ENCODE measurements around the gene PARN.
"Not testable (repeated sequence)": the region's sequence is repeated elsewhere in the genome, so short reads cannot be mapped to it uniquely, and the experiment has no call there.

The PARN gene

GRCh38 chr16:14548933-14549788, 80.9 kb downstream of the PARN start (continued):
- TF ChIP-seq ZNF565 (CRISPR knock-in tag; conservative IDR thresholded peaks at IDR 0.05; ENCODE audit: low read depth) (no peak), ARNTL (CRISPR knock-in tag; IDR thresholded peaks at IDR 0.05; ENCODE audit: borderline replicate concordance, low read depth) (no peak), ZC3H10 (CRISPR knock-in tag; IDR thresholded peaks at IDR 0.05) (no peak), TCF4 (CRISPR knock-in tag; IDR thresholded peaks at IDR 0.05; ENCODE audit: borderline replicate concordance) (no peak)

GRCh38 chr16:14545346-14545884, 84.6 kb downstream of the PARN start:
- ATAC-seq = no peak
- TF ChIP-seq ZFP3 (CRISPR knock-in tag; IDR thresholded peaks at IDR 0.05) (no peak), ZFP30 (CRISPR knock-in tag; IDR thresholded peaks at IDR 0.05) (no peak)

- ATAC-seq = not testable (repeated sequence)
Measured at GRCh38 chr16:14544846-14545245, 85.2 kb downstream of the PARN start.

- TF ChIP-seq PPARA (CRISPR knock-in tag; IDR thresholded peaks at IDR 0.05; ENCODE audit: borderline replicate concordance) (no peak), ISL1 (CRISPR knock-in tag; IDR thresholded peaks at IDR 0.05) (no peak), ESRRG (CRISPR knock-in tag; IDR thresholded peaks at IDR 0.05) (no peak), BACH2 (CRISPR knock-in tag; IDR thresholded peaks at IDR 0.05; ENCODE audit: borderline replicate concordance) (no peak), OSR1 (CRISPR knock-in tag; IDR thresholded peaks at IDR 0.05) (no peak), GLIS3 (CRISPR knock-in tag; IDR thresholded peaks at IDR 0.05) (no peak)
- ATAC-seq = no peak
Measured at GRCh38 chr16:14539631-14540030, 90.4 kb downstream of the PARN start.

- ATAC-seq = no peak
- no peak for TF ChIP-seq ZNF8 (CRISPR knock-in tag; IDR thresholded peaks at IDR 0.05)
- TF ChIP-seq RARB (CRISPR knock-in tag; IDR thresholded peaks at IDR 0.05) = no peak
Measured at GRCh38 chr16:14539156-14539555, 90.9 kb downstream of the PARN start.

GRCh38 chr16:14538604-14539003, 91.5 kb downstream of the PARN start:
- TF ChIP-seq ZFP3 (CRISPR knock-in tag; IDR thresholded peaks at IDR 0.05) (no peak), CSRNP3 (CRISPR knock-in tag; IDR thresholded peaks at IDR 0.05) (no peak), RARB (CRISPR knock-in tag; IDR thresholded peaks at IDR 0.05) (no peak), BACH2 (CRISPR knock-in tag; IDR thresholded peaks at IDR 0.05; ENCODE audit: borderline replicate concordance) (no peak), SNAI2 (CRISPR knock-in tag; IDR thresholded peaks at IDR 0.05) (no peak)

GRCh38 chr16:14531613-14532012, 98.4 kb downstream of the PARN start:
- TF ChIP-seq PPARA (CRISPR knock-in tag; IDR thresholded peaks at IDR 0.05; ENCODE audit: borderline replicate concordance) (no peak), GLIS3 (CRISPR knock-in tag; IDR thresholded peaks at IDR 0.05) (no peak), OSR1 (CRISPR knock-in tag; IDR thresholded peaks at IDR 0.05) (no peak), CSRNP3 (CRISPR knock-in tag; IDR thresholded peaks at IDR 0.05) (no peak), TCF4 (CRISPR knock-in tag; IDR thresholded peaks at IDR 0.05; ENCODE audit: borderline replicate concordance) (no peak), PATZ1 (CRISPR knock-in tag; IDR thresholded peaks at IDR 0.05; ENCODE audit: borderline replicate concordance) (no peak), ZNF565 (CRISPR knock-in tag; conservative IDR thresholded peaks at IDR 0.05; ENCODE audit: low read depth) (no peak), ZFP30 (CRISPR knock-in tag; IDR thresholded peaks at IDR 0.05) (no peak), CSDC2 (CRISPR knock-in tag; IDR thresholded peaks at IDR 0.05) (no peak), ZNF70 (CRISPR knock-in tag; IDR thresholded peaks at IDR 0.05) (no peak)
- no peak for ATAC-seq

More at GRCh38 chr16:14538604-14539003, 91.5 kb downstream of the PARN start:
- ATAC-seq = no peak

Data from SK-N-SH treated with all-trans-retinoic acid at 6 μM for 48 hours (cell line).